Measurements from ENCODE around the gene ZMYM3.

- TF ChIP-seq CTCF (IDR thresholded peaks at IDR 0.05) = no peak
- TF ChIP-seq POLR2A (IDR thresholded peaks at IDR 0.05) = no peak
These were observed 31.0 kb downstream of the ZMYM3 start, which contains the start of gene GJB1 for GRCh38 chrX:71222929-71223328.
